Fibroblast of villous mesenchyme (primary cell): ENCODE results near the gene TMEM41B. TPM values are rescaled to one million over a fixed set of nuclear protein-coding genes. Genes with fewer than 3 reads are reported as not detected.

Experiments used
- DNase-seq: peaks from one replicate; pipeline ENCODE4 v3.0.0-alpha.2; 2010; ENCODE audit warnings: low read depth
- H3K4me3 ChIP-seq: 2 replicates; pipeline ENCODE4 v1.5.1; 2011; ENCODE audit warnings: low read depth, mild to moderate bottlenecking, low read length
- total RNA-seq: library from RNA; depleted of rRNA; stranded (reverse); fragments of >200 nt; gene quantifications from 2 replicates; pipeline ENCODE4 v1.2.3, GENCODE V29; 2012
- TF ChIP-seq, protein P1 (sequence below): IDR thresholded peaks from 2 replicates; pipeline ENCODE4 v1.5.1; 2012; ENCODE audit warnings: low read depth, mild to moderate bottlenecking, low read length; ENCODE audit not compliant: insufficient read depth

The TMEM41B gene
- total RNA-seq, 1 donor: 48.8 TPM

DNA sequence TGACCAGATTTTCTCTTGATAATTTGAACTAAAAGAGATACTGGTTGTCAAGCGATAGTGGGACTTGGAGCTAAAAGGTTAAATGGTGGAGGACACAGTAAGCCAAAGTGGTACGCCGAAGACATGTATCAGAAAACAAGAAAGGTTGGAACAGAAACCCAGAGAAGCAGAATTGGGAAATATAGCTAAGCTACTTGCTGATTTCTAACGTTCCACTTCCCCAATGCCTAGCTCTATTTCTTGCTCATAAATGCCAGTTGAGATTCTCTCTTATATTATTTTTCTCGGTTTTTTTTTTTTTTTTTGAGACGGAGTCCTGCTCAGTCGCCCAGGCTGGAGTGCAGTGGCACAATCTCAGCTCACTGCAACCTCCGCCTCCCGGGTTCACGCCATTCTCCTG lies 12.7 kb downstream of the TMEM41B start:
- TF ChIP-seq, protein P1, sequence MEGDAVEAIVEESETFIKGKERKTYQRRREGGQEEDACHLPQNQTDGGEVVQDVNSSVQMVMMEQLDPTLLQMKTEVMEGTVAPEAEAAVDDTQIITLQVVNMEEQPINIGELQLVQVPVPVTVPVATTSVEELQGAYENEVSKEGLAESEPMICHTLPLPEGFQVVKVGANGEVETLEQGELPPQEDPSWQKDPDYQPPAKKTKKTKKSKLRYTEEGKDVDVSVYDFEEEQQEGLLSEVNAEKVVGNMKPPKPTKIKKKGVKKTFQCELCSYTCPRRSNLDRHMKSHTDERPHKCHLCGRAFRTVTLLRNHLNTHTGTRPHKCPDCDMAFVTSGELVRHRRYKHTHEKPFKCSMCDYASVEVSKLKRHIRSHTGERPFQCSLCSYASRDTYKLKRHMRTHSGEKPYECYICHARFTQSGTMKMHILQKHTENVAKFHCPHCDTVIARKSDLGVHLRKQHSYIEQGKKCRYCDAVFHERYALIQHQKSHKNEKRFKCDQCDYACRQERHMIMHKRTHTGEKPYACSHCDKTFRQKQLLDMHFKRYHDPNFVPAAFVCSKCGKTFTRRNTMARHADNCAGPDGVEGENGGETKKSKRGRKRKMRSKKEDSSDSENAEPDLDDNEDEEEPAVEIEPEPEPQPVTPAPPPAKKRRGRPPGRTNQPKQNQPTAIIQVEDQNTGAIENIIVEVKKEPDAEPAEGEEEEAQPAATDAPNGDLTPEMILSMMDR: no peak
- no peak overlapping the region for H3K4me3 ChIP-seq
- DNase-seq: no peak

DNA sequence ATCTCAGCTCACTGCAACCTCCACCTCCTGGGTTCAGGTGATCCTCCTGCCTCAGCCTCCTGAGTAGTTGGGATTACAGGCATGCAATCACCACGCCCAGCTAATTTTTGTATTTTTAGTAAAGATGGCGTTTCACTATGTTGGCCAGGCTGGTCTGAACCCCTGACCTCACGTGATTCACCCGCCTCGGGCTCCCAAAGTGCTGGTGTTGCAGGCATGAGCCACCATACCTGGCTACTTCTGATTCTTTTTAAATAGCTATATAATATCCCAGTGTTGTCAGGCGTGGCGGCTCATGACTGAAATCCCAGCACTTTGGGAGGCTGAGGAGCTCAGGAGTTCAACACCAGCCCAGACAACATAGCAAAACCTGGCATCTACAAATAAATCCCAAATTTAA lies 20.7 kb downstream of the TMEM41B start:
- TF ChIP-seq, protein P1: no peak
- no peak for DNase-seq
- H3K4me3 ChIP-seq: no peak overlapping the region

- DNase-seq: no peak
- TF ChIP-seq, protein P1: no peak
- H3K4me3 ChIP-seq: no peak overlapping the region
Measured at GRCh38 chr11:9285850-9286587, 28.4 kb downstream of the TMEM41B start.

DNA sequence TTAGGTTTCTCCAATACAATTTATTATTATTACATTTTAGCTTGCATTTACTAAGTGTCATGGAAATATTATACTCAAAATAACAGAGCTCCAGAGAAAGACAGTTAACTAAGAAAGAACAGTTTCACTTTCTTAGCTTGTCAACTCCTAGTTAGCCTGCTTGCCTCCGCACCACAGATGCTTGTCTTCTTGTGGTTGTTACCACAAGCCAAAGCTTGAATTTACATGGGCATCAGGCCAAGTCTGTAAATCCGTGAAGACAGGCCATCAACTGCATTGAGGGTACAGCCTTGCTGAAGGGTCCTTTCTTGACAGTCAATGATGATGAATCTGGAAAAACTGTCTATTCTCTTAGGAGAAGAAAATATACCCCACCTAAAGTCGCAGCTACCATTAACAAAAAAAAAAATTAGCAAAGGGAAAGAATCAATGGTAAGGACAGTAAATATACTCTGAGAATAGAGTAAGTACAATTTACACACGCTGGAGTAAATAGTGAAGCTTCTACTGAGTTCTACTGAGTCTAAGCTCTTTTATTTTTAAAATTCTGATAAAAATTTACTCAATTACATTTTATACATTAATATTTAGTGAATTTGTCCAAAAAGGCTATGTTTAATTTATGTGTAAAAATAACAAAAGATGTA lies 33.6 kb downstream of the TMEM41B start:
- peak; percentile 75 for DNase-seq
- H3K4me3 ChIP-seq: no peak overlapping the region
- TF ChIP-seq, protein P1: no peak

GRCh38 chr11:9277176-9277575 lies 37.2 kb downstream of the TMEM41B start:
- H3K4me3 ChIP-seq: no peak overlapping the region
- DNase-seq: no peak
- TF ChIP-seq, protein P1: no peak

- TF ChIP-seq, protein P1: no peak
- H3K4me3 ChIP-seq: no peak overlapping the region
- DNase-seq: no peak
Measured at GRCh38 chr11:9276571-9276970, 37.8 kb downstream of the TMEM41B start.
